ENCODE measurements around the gene FRAS1.
"Not testable (repeated sequence)": the region's sequence is repeated elsewhere in the genome, so short reads cannot be mapped to it uniquely, and the experiment has no call there.

The FRAS1 gene

GRCh38 chr4:78167510-78167909, 110.4 kb downstream of the FRAS1 start:
- no peak for DNase-seq

- DNase-seq = no peak
Observed at GRCh38 chr4:78168029-78168428, 110.9 kb downstream of the FRAS1 start.

- DNase-seq = no peak
Observed at GRCh38 chr4:78169728-78170127, 112.6 kb downstream of the FRAS1 start.

GRCh38 chr4:78171482-78171881, 114.4 kb downstream of the FRAS1 start:
- no peak for DNase-seq

- DNase-seq = no peak
Observed at GRCh38 chr4:78174891-78175290, 117.8 kb downstream of the FRAS1 start.

GRCh38 chr4:78179196-78179595, 122.1 kb downstream of the FRAS1 start:
- DNase-seq = no peak

- not testable (repeated sequence) for DNase-seq
Observed at GRCh38 chr4:78181681-78182234, 124.6 kb downstream of the FRAS1 start.

- no peak for DNase-seq
Observed at GRCh38 chr4:78184584-78184983, 127.5 kb downstream of the FRAS1 start.

GRCh38 chr4:78185117-78185516, 128.0 kb downstream of the FRAS1 start:
- DNase-seq = no peak

- no peak for DNase-seq
Observed at GRCh38 chr4:78186597-78187543, 129.7 kb downstream of the FRAS1 start.

- no peak for DNase-seq
Observed at GRCh38 chr4:78190068-78190467, 132.9 kb downstream of the FRAS1 start.

- DNase-seq = no peak
Observed at GRCh38 chr4:78190595-78190994, 133.5 kb downstream of the FRAS1 start.

- no peak for DNase-seq
Observed at GRCh38 chr4:78197947-78198346, 140.8 kb downstream of the FRAS1 start.

GRCh38 chr4:78199984-78200383, 142.9 kb downstream of the FRAS1 start:
- DNase-seq = no peak

GRCh38 chr4:78200949-78201348, 143.8 kb downstream of the FRAS1 start:
- DNase-seq = no peak

GRCh38 chr4:78204176-78204575, 147.1 kb downstream of the FRAS1 start:
- DNase-seq = no peak

- no peak for DNase-seq
Observed at GRCh38 chr4:78205591-78205990, 148.5 kb downstream of the FRAS1 start.

GRCh38 chr4:78207541-78207940, 150.4 kb downstream of the FRAS1 start:
- no peak for DNase-seq

GRCh38 chr4:78207951-78208350, 150.8 kb downstream of the FRAS1 start:
- no peak for DNase-seq

GRCh38 chr4:78208896-78209295, 151.8 kb downstream of the FRAS1 start:
- DNase-seq = not testable (repeated sequence)

GRCh38 chr4:78210694-78211410, 153.7 kb downstream of the FRAS1 start:
- no peak for DNase-seq

GRCh38 chr4:78213218-78213617, 156.1 kb downstream of the FRAS1 start:
- no peak for DNase-seq

- no peak for DNase-seq
Observed at GRCh38 chr4:78214078-78214477, 157.0 kb downstream of the FRAS1 start.

GRCh38 chr4:78217557-78217956, 160.4 kb downstream of the FRAS1 start:
- DNase-seq = no peak

Data from CD4-positive, alpha-beta T cell treated with Interferon alpha-2 for 1 hour (primary cell).